ENCODE results near the gene CYP3A4.

DNA sequence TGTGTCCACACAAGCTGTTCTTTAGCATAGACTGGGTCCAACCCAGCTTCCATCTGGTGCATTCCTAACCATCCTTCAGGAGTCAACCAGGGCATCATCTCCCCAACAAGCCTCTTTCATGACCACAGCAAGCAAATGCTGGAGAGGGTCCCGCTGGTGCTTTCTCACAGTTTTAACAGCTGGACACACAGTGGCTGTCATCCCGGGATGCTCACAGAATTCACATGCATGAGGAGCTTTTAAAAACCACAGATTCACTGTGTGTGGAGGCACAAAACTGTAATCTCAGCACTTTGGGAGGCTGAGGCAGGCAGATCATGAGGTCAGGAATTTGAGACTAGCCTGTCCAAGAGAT lies 42.6 kb downstream of the CYP3A4 start:
- no peak for TF ChIP-seq POLR2A (IDR thresholded peaks at IDR 0.05; ENCODE audit: low read length)
- no peak for TF ChIP-seq GATA1 (IDR thresholded peaks at IDR 0.05; ENCODE audit: low read depth, low read length)

All from erythroblast (primary cell).